HTERT RPE-1 (cell line): ENCODE data around the gene TPRKB.
"Not testable (repeated sequence)": the region's sequence is repeated elsewhere in the genome, so short reads cannot be mapped to it uniquely, and the experiment has no call there.

Experiments used
- in situ Hi-C: fragments of 300-500 bp; cut with MboI; formaldehyde crosslinking; loops from 4 replicates; pipeline ENCODE4 v1.14.3; 2020; ENCODE audit warnings: low sequenced_read_pairs

TPRKB gene

DNA sequence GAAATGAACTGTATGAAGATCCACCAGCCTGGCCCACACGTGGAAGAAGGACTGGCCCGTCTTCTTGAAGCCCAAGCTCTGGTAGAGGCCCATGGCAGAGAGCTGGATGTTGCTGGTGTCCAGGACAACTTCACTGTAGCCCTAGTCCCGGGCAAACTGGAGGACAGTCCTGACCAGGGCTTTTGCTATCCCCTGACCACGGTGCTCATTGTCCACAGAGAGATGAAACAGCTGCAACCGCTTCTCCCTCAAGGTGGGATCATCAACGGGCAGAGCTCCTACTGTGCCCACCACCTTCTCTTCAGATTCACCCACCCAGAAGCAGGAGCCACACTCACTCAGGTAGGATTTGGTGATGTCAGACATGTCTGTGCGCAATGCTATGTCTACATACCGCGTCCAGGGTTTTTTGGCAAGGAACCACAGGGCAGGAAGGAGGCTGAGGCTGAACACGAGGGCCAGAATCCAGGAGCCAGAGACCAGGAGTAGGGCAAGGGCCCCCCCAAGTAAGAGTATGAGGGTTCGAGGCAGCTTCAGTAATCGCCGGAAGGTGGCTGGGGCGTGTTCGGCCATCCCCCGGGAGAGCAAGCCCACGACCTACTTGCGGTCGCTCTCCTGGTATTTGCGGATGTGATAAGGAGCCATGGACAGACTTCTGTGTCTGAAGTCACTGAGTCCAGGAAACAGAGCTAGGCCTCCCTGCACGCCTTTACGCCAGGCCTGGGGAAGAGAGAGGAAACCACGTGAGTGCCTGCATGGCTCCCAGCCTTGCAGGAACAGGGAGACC, 36.3 kb downstream of the TPRKB start:
- in situ Hi-C loops: no loop called here

GRCh38 chr2:73700131-73700611, 37.0 kb downstream of the TPRKB start:
- in situ Hi-C loops: no loop called here

DNA sequence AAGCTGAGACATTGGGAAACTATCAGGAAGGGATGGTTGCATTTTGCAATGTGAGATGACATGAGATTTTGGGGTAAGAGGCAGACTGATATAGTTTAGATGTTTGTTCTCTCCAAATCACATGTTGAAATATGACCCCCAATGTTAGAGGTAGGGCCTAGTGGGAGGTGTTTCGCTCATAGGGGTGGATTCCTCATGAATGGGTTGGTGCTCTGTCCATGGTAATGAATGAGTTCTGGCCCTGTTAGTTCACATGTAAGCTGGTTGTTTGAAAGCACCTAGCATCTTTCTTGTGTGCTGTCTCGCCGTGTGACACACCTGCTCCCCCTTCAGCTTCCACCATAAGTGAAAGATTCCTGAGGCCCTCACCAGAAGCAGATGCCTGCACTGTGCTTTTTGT, 37.7 kb downstream of the TPRKB start:
- in situ Hi-C loops: no loop called here

DNA sequence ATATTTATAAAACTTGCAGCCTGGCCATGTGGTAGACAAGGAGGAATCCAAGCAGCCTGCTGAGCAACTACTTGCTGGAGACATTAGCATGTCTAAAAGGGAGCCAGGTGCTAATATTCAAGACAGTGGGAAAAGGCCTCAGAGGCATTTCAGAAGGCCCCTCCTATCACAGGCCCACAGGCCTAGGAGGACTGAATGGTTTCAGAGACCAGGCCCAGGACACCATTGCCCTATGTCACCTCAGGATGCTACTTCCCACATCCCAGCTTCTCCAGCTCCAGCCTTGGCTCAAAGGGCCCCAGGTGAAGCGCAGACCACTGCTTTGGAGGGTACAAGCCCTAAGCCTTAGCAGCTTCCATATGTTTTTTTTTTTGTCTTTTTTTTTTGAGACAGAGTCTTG, 39.0 kb downstream of the TPRKB start:
- in situ Hi-C loops: no loop called here

DNA sequence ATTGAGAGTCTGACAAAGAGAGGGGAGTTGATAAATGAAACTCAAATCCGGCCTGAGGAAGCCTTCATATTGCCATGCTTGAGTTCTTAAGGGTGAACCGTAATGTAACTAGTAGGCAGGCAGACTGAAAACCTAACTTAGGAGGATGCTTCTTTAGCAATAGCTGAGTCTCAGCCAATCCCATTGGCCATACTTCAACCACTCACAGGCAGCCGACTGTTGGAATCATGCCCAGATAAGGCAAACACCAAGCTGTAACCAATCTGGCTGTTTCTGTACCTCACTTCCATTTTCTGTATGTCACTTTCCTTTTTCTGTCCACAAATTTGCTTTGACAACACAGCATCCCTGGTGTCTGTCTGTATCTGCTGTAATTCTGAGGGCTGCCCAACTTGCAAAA, 39.5 kb downstream of the TPRKB start:
- in situ Hi-C loops: no loop called here

- in situ Hi-C loops: not testable (repeated sequence)
Measured at GRCh38 chr2:73696985-73697384, 40.2 kb downstream of the TPRKB start.

DNA sequence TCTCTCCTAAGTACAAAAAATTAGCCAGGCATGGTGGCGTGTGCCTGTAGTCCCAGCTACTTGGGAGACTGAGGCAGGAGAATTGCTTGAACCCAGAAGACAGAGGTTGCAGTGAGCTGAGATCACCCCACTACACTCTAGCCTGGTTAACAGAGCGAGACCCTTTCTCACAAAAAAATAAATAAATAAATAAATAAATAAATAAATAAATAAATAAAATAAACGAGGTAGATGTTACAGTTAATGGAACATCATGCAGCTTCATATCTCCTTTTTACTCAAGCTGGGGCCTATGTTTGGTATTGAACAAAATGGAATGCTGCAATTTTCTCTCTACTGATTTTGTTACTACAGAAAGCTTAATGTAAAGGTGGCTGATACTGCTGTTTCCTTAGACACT, 40.6 kb downstream of the TPRKB start:
- in situ Hi-C loops: not testable (repeated sequence)

DNA sequence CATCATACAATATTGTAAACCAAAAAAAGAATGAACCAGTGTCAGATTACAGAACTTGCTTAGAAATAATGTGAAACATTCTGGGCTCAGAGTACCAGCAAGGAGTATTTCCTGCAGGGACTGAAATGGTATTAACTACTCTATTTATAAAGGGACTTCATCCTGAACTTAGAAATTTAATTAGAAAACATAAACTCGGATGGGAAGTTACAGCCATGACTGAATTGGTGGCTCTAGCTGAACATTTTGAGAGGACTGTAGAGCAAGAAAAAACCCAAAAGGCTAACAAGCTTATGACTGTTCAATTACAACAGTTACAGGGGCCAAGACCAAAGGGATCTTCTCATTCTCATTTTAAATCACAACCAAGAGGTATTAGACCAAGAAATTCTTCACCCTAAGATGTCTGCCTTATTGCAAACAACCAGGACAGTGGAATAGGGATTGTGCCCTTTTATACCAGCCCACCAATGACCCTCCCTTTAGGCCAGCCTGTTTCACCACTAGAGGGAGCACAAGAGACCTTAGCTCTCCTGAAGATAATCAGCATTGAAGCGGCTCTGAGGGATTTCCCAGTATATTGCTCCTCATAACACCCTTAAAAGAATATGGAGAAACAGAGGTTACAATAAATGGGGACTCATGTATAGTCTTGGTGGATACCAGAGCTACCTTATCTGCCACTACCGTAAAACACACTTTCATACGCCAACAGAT, 46.6 kb downstream of the TPRKB start:
- in situ Hi-C loops: not testable (repeated sequence)

DNA sequence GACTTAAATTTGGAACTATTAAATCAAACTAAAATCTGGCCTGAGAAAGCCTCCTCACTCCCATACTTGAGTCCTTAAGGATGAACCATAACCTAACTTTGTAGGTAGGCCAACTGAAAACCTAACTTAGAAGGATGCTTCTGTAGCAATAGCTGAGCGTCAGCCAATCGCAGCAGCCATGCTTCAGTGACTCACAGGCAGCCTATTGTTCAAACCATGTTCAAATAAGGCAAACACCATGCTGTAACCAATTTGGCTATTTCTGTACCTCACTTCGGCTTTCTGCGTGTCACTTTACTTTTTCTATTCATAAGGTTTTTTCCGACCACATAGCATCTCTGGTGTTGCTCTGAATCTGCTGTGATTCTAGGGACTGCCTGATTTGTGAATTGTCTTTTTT, 48.7 kb downstream of the TPRKB start:
- in situ Hi-C loops: not testable (repeated sequence)

- in situ Hi-C loops: no loop called here
Measured at GRCh38 chr2:73685764-73686438, 51.2 kb downstream of the TPRKB start.

- in situ Hi-C loops: not testable (repeated sequence)
Measured at GRCh38 chr2:73684905-73685304, 52.2 kb downstream of the TPRKB start.

- in situ Hi-C loops: not testable (repeated sequence)
Measured at GRCh38 chr2:73684325-73684724, 52.8 kb downstream of the TPRKB start.

- in situ Hi-C loops: not testable (repeated sequence)
Measured at GRCh38 chr2:73679951-73680571, 57.1 kb downstream of the TPRKB start.
